CD4-positive, alpha-beta T cell (primary cell): ENCODE results near the gene PIGM. TPM values are rescaled to one million over a fixed set of nuclear protein-coding genes. Genes with fewer than 3 reads are reported as not detected.

Experiments
- ATAC-seq: fragments of 200-7000 bp; cut with Tn5 transposase; one replicate; pipeline ENCODE4 v1.10.0; 2022; ENCODE audit warnings: mild to moderate bottlenecking; ENCODE audit not compliant: poor library complexity
- CTCF ChIA-PET: fragments of 350-600 bp; sonication (Branson Sonifier 250); formaldehyde crosslinking; loops from one replicate; lab custom pipeline; 2021; ENCODE audit warnings: antibody characterized with exemption, inconsistent platforms; lab: Charles Lee
- POLR2A ChIA-PET: fragments of 350-600 bp; sonication (Branson Sonifier 250); formaldehyde crosslinking; loops from one replicate; lab custom pipeline; 2021; ENCODE audit warnings: antibody characterized with exemption, inconsistent platforms; lab: Charles Lee
- DNase-seq, 14 experiments: peaks; one replicate each; pipeline ENCODE4 v3.0.0-alpha.2; 2013 to 2020; ENCODE audit warnings: mixed read lengths in 2 of 14
- H3K27ac ChIP-seq, 2 donors: one replicate each; pipeline versions ENCODE4 v1.5.1 to v1.7.0; 2013; ENCODE audit warnings: low read length in 2 of 2, low read depth in 1 of 2, mild to moderate bottlenecking in 1 of 2
- H3K27me3 ChIP-seq, 2 experiments: 1 replicate in 1 of 2; 2 replicates in 1 of 2; pipeline versions ENCODE4 v1.6.1 to v1.7.0; 2013; ENCODE audit warnings: low read length in 2 of 2, control low read depth in 1 of 2, mild to moderate bottlenecking in 1 of 2, moderate library complexity in 1 of 2; ENCODE audit not compliant: insufficient read depth in 2 of 2, control insufficient read depth in 1 of 2
- H3K36me3 ChIP-seq: one replicate; pipeline ENCODE4 v1.6.1; 2013; ENCODE audit warnings: low read length, control low read depth; ENCODE audit not compliant: insufficient read depth
- H3K4me1 ChIP-seq: one replicate; pipeline ENCODE4 v1.6.1; 2013; ENCODE audit warnings: low read length, control low read depth; ENCODE audit not compliant: insufficient read depth
- H3K4me3 ChIP-seq: one replicate; pipeline ENCODE4 v1.5.1; 2013; ENCODE audit warnings: mild to moderate bottlenecking, low read length, moderate library complexity
- H3K9me3 ChIP-seq, 2 experiments: 1 replicate in 1 of 2; 2 replicates in 1 of 2; pipeline versions ENCODE4 v1.6.1 to v1.7.0; 2013; ENCODE audit warnings: low read length in 2 of 2, mild to moderate bottlenecking in 2 of 2, control low read depth in 1 of 2, moderate library complexity in 1 of 2; ENCODE audit not compliant: control insufficient read depth in 1 of 2, insufficient read depth in 1 of 2
- H3K27ac Mint-ChIP-seq: one replicate; pipeline ENCODE4 v1.8.0; 2020; ENCODE audit warnings: mixed read lengths
- H3K27me3 Mint-ChIP-seq: one replicate; pipeline ENCODE4 v1.8.0; 2021; ENCODE audit warnings: mixed read lengths
- H3K36me3 Mint-ChIP-seq: one replicate; pipeline ENCODE4 v1.8.0; 2021; ENCODE audit warnings: low read depth, mixed read lengths
- H3K4me1 Mint-ChIP-seq: one replicate; pipeline ENCODE4 v1.8.0; 2021; ENCODE audit warnings: low read depth, mixed read lengths
- H3K4me3 Mint-ChIP-seq: one replicate; pipeline ENCODE4 v1.8.0; 2020; ENCODE audit warnings: mild to moderate bottlenecking, mixed read lengths
- H3K9me3 Mint-ChIP-seq: one replicate; pipeline ENCODE4 v1.8.0; 2020; ENCODE audit warnings: mixed read lengths
- CTCF ChIP-seq: fragments of 200-600 bp; IDR thresholded peaks from one replicate; pipeline ENCODE4 v1.8.0; 2022; ENCODE audit warnings: antibody characterized with exemption, mild to moderate bottlenecking
- intact Hi-C, 2 experiments: fragments of 100-400 bp; cut with DNase I in 1 of 2; cut with micrococcal nuclease in 1 of 2; formaldehyde crosslinking; loops; one replicate each; pipeline versions ENCODE4 v1.15.1 to v1.9.0; 2023 to 2025; cut with DNase I, micrococcal nuclease
- total RNA-seq, 174 experiments: library from RNA in 2 of 174; stranded (reverse) in 2 of 174; gene quantifications; one replicate each; pipeline ENCODE4 v1.2.3 and lab custom pipeline; 2021 to 2026

PIGM gene
- total RNA-seq, 2 experiments from 2014 or later: 2.1 to 2.2 TPM

GRCh38 chr1:159980076-159980475, 51.7 kb downstream of the PIGM start:
- intact Hi-C loops: no loop called here
- CTCF ChIA-PET: no interaction called here
- peaks cover 53% of the 10 kb centered on the region for H3K27me3 Mint-ChIP-seq

GRCh38 chr1:159979257-159979656, 52.5 kb downstream of the PIGM start:
- no peaks in the 10 kb centered on the region for H3K9me3 ChIP-seq
- Mint-ChIP-seq H3K4me1 (no peaks in the 10 kb centered on the region), H3K27ac (no peak overlapping the region), H3K36me3 (no peaks in the 10 kb centered on the region), H3K9me3 (no peaks in the 10 kb centered on the region), H3K4me3 (no peak overlapping the region), H3K27me3 (peaks cover 48% of the 10 kb centered on the region)
- ChIA-PET CTCF (no interaction called here), POLR2A (interaction anchor here (0.6 kb wide), 1 partner anchor 295 kb away, joined by 4 read pairs; no protein-coding TSS in a partner anchor)
- peaks cover 17 to 28% of the 10 kb centered on the region in 2 experiments for H3K27me3 ChIP-seq
- ATAC-seq (no peak), DNase-seq (no peak)
- no peak for TF ChIP-seq CTCF
- intact Hi-C loops: no loop called here
- no peaks in the 10 kb centered on the region for H3K4me1 ChIP-seq
- no peaks in the 10 kb centered on the region for H3K36me3 ChIP-seq
- H3K4me3 ChIP-seq: no peak overlapping the region
- H3K27ac ChIP-seq: no peak overlapping the region

More at GRCh38 chr1:159980076-159980475, 51.7 kb downstream of the PIGM start:
- Histone ChIP-seq H3K4me3 (no peak overlapping the region), H3K27me3 (peaks cover 17 to 20% of the 10 kb centered on the region in 2 experiments), H3K9me3 (no peaks in the 10 kb centered on the region), H3K4me1 (no peaks in the 10 kb centered on the region), H3K36me3 (no peaks in the 10 kb centered on the region), H3K27ac (no peak overlapping the region)
- TF ChIP-seq CTCF: no peak
- H3K4me3 Mint-ChIP-seq: no peak overlapping the region
- no peaks in the 10 kb centered on the region for H3K4me1 Mint-ChIP-seq
- H3K36me3 Mint-ChIP-seq: no peaks in the 10 kb centered on the region
- POLR2A ChIA-PET: no interaction called here
- H3K27ac Mint-ChIP-seq: no peak overlapping the region
- DNase-seq: no peak
- ATAC-seq: no peak
- H3K9me3 Mint-ChIP-seq: no peaks in the 10 kb centered on the region

GRCh38 chr1:159978107-159978398, 53.7 kb downstream of the PIGM start:
- Mint-ChIP-seq H3K4me3 (no peak overlapping the region), H3K4me1 (no peaks in the 10 kb centered on the region), H3K27me3 (peaks cover 45% of the 10 kb centered on the region), H3K36me3 (no peaks in the 10 kb centered on the region), H3K27ac (no peak overlapping the region), H3K9me3 (no peaks in the 10 kb centered on the region)
- Histone ChIP-seq H3K4me1 (no peaks in the 10 kb centered on the region), H3K36me3 (no peaks in the 10 kb centered on the region), H3K27me3 (peaks cover 17 to 33% of the 10 kb centered on the region in 2 experiments), H3K4me3 (no peak overlapping the region), H3K9me3 (no peaks in the 10 kb centered on the region), H3K27ac (no peak overlapping the region)
- ChIA-PET POLR2A (no interaction called here), CTCF (no interaction called here)
- ATAC-seq (no peak), DNase-seq (no peak)
- intact Hi-C loops: no loop called here
- no peak for TF ChIP-seq CTCF
